GM21737 (cell line): Measurements from ENCODE around the gene MEFV.
"Not testable (repeated sequence)": the region's sequence is repeated elsewhere in the genome, so short reads cannot be mapped to it uniquely, and the experiment has no call there.

Source experiments
- ATAC-seq: cut with Tn5 transposase; IDR thresholded peaks from one replicate; pipeline ENCODE4 v1.9.1; 2021; ENCODE audit warnings: mild to moderate bottlenecking, moderate library complexity; ENCODE audit not compliant: unreplicated experiment

MEFV gene

DNA sequence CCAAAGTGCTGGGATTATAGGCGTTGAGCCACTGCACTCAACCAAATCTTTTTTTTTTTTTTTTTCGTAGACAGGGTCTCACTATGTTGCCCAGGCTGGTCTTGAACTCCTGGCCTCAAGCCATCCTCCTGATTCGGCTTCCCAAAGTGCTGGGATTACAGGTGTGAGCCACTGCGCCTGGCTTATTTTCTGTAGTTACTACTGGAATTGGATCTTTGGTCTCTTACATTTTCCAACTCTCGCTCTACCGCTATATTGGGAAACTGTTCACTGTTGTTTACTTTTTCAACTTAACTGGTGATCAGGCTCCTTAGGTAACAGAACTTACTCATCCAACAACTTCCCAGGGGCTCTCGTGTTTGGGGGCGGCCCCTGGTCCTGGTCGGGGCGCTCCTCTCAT is 35.6 kb downstream of the MEFV start:
- ATAC-seq, result no peak

DNA sequence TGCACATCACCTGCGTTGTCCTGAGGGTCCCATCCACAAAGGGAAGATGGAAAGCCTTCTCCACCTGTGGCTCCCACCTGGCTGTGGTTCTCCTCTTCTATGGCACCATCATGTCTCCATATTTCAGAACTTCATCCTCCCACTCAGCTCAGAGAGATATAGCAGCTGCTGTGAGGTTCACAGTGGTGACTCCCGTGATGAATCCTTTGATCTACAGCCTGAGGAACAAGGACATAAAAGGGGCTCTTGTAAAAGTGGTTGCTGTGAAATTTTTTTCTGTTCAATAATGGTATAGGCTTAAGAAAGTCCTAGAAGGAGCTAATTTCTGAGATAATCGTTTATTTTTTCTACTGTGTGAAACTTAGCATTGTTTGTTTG is 40.2 kb downstream of the MEFV start:
- no peak for ATAC-seq

DNA sequence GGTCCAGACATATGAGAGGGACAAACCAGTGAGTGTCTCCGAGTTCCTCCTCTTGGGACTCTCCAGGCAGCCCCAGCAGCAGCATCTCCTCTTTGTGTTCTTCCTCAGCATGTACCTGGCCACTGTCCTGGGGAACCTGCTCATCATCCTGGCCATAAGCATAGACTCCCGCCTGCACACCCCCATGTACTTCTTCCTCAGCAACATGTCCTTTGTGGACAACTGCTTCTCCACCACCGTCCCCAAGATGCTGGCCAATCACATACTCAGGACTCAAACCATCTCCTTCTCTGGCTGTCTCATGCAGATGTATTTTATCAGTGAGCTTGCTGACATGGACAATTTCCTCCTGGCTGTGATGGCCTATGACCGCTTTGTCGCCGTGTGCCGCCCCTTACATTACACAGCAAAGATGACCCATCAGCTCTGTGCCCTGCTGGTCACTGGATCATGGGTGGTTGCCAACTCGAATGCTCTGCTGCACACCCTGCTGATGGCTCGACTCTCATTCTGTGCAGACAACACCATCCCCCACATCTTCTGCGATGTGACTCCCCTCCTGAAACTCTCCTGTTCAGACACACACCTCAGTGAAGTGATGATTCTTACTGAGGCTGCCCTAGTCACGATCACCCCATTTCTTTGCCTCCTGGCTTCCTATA is 40.7 kb downstream of the MEFV start:
- no peak for ATAC-seq

DNA sequence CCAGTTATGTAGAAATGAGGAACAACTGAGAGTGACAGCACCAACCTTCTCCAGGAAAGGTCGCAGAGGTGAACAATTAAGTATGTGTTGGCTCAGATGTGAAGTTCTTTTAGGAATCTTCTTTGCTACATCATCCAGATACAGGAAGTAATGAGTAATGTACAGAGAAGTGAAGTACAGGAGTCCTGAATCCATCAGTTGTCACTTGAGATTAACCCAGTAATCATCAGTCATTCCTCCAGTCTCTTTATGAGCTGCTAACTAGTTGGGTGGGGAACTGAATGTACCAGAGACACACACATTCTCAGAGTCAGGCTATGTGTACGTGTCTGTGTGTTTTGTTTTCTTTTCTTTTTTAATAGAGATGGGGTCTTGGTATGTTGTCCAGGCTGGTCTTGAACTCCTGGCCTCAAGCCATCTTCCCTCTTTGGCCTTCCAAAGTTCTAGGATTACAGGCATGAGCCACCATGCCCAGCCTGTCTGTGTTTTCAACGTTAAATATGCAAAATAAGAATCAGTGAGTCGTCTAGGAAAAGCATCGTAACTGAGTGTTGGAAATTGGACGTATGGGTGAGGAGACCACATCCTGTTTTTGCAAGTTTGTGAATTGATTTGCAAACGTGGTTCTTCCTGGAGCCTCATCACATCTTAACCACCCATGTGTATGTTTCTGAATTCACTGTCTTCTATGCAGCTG is 41.4 kb downstream of the MEFV start:
- ATAC-seq, result no peak

DNA sequence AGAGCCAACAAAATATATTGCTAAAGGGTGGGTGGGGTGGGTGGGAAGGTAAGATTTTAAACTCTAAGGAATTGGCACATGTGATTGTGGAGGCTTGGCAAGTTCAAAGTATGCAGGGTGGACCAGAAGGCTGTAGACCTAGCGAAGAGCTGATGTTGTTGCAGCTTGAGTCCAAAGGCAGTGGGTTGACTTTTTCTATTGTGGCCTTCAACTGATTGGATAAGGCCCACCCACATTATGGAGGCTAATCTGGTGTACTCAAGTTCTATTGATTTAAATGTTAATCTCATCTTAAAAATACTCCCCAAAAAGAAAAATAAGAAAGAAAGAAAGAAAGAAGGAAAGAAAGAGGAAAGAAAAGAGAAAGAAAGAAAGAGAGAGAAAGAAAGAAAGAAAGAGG is 43.9 kb downstream of the MEFV start:
- ATAC-seq, result no peak

DNA sequence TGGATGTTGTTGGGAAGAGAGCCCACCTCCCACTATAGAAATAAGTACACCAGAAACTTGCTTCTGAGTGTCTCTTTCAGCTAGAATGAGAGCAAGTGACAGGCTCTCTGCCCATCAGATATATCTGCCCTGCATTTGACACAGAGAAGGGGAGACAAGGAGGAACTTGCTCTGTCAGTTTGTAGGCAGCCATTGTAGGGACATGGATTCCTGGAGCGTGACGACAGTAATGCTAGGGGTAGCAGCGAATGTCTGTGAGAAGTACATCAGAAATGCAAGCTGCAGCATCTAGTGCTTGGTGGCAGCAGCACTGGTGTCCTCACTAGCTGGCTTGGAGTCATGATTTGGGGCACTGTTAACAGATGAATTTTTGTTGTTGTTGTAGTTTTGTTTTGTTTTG is 44.4 kb downstream of the MEFV start:
- ATAC-seq, result no peak

DNA sequence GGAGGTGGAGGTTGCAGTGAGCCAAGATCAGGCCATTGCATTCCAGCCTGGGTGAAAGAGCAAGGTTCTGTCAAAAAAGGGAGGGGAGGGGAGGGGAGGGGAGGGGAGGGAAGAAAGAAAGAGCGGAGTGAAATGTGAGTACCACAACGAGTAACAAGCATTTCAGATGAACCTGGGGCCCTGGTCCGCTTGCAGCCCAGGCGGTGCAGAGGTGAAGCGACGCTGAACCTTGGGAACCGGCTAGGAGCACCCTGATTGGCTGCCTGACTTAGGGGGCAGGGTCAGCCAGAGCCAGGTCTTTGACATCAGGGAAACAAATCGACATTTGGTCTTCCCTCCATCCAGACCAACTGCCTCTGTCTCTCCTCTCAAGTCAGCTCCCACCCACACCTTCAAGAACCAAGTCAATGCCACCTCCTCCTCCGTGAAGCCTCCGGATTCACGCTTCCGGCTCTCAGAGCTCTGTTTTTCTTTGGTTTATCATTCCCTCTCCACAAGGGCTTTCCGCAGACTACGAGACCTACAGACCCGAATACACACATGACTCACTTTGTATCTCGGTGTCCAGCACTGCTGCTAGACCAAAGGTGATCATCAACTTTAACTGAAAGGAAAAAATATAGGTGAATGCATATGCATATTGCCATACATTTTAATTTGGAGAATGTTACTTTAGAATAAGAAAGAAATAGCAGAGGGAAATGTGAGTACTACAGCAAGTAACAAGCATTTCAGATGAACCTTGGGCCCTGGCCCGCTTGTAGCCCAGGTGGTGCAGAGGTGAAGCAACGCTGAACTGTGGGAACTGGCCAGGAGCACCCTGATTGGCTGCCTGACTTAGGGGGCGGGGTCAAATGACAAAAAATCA is 49.1 kb downstream of the MEFV start:
- ATAC-seq, result no peak

DNA sequence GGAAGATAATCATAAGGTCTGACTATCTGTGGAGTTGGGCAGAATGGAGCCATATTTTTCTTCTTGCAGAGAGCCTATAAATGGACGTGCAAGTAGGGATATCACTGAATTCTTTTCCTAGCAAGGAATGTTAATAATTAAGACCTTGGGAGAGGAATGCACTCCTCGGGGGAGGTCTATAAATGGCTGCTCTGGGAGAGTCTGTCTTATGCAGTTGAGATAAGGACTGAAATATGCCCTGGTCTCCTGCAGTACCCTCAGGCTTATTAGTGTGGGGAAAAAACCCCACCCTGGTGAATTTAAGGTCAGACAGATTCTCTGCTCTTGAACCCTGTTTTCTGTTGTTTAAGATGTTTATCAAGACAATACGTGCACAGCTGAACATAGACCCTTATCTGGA is 50.5 kb downstream of the MEFV start:
- not testable (repeated sequence) for ATAC-seq

DNA sequence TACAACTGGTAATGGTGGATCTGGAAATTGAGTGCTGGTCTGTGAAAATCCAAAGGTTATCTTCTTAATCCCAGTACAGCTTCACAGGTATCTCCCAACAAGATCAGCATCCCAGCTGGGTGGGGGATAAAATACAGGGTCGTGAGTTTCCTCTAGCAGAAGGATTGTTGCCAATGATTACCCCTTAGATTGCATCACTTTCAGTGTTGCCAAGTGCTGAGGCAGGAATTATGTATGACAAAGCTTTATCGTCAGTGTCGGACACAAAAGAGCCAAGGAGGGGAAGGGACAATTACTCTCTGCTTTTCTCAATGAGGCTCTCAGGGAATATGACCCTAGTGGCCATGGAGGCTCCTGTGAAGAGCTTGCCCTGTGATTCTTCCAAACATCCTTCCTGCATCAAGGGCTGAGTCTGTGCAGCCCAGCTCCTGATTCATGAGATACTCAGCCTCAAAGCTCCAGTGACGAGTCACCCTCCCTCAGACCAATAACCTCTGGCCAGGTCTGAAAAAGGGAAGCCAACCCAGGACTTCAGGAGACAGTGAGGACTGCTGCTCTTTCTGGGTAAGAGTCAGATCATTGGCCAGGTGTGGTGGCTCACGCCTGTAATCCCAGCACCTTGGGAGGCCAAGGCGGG is 53.4 kb downstream of the MEFV start:
- ATAC-seq, result no peak

DNA sequence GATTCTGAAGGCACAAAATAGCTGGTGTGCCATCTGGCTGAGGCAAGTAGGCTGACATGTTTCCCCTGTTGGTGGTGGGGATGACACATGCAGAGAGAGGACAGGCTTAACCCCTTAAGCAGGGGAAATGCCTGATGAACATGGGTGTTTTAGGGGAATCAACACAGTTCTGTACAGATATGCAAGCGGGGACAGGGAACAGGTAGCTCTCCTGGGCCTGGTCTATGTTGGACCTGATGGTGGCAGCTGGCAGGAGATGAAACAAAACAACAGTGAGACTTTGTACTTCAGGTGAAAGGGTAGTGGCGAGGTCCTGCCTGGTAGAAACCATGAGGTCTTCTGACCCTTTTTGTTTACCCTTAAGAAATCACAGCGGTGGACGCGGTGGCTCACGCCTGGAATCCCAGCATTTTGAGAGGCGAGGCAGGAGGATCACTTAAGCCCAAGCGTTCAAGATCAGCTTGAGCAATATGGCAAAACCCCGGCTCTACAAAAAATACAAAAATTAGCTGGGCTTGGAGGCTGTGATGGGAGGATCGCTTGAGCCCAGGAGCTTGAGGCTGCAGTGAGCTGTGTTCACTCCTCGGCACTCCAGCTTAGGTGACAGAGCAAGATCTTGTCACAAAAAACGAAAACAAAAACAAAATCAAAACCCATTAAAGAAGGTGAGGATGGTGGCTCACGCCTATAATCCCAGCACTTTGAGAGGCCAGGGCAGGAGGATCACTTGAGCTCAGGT is 57.9 kb downstream of the MEFV start:
- no peak for ATAC-seq

DNA sequence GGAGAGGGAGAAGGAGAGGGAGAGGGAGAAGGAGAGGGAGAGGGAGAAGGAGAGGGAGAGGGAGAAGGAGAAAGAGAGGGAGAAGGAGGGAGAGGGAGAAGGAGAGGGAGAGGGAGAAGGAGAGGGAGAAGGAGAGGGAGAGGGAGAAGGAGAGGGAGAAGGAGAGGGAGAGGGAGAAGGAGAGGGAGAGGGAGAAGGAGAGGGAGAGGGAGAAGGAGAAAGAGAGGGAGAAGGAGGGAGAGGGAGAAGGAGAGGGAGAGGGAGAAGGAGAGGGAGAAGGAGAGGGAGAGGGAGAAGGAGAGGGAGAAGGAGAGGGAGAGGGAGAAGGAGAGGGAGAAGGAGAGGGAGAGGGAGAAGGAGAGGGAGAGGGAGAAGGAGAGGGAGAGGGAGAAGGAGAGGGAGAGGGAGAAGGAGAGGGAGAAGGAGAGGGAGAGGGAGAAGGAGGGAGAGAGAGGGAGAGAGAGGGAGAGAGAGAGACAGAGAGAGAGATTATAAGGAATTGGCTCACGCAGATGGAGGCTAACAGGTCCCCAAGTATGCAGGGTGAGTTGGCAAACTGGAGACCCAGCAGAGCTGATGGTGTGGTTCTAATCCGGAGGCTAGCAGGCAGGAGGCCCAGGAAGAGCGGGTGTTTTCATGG is 58.6 kb downstream of the MEFV start:
- not testable (repeated sequence) for ATAC-seq

DNA sequence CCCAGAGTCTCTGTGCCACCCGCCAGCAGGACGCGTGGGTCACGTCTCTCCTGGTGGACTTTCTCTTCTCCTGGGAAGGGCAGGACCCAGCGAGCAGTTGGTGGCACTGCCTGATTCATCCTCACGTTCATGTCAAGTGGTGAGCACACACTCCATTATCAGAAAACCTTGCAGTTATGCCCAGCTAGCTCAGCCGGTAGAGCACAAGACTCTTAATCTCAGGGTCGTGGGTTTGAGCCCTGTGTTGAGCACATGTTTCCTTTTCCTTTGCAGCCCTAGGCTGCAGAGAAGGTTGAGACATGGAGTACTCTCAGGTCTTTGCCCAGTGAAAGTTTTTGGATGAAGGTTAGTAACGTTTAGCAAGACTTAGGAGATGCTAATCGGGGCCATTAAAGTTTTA is 60.5 kb downstream of the MEFV start:
- no peak for ATAC-seq

DNA sequence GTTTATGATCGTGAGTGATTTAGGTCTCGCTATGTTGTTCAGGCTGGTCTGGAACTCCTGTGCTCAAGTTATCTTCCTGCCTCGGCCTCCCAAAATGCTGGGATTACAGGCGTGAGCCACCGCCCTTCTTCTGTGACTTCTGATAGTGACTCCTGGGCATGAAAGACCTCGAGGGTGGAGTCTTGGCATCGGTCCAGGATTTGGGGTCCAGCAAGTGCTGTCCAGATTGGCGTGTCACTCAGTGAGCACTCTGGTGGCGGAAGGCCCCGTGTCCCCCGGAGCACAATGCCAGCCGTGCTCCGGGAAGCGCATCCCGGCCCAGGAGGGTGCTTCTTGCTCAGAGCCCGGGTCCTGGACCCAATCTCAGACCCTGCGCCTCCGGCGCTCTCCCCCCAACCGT is 61.6 kb downstream of the MEFV start:
- ATAC-seq, result no peak

DNA sequence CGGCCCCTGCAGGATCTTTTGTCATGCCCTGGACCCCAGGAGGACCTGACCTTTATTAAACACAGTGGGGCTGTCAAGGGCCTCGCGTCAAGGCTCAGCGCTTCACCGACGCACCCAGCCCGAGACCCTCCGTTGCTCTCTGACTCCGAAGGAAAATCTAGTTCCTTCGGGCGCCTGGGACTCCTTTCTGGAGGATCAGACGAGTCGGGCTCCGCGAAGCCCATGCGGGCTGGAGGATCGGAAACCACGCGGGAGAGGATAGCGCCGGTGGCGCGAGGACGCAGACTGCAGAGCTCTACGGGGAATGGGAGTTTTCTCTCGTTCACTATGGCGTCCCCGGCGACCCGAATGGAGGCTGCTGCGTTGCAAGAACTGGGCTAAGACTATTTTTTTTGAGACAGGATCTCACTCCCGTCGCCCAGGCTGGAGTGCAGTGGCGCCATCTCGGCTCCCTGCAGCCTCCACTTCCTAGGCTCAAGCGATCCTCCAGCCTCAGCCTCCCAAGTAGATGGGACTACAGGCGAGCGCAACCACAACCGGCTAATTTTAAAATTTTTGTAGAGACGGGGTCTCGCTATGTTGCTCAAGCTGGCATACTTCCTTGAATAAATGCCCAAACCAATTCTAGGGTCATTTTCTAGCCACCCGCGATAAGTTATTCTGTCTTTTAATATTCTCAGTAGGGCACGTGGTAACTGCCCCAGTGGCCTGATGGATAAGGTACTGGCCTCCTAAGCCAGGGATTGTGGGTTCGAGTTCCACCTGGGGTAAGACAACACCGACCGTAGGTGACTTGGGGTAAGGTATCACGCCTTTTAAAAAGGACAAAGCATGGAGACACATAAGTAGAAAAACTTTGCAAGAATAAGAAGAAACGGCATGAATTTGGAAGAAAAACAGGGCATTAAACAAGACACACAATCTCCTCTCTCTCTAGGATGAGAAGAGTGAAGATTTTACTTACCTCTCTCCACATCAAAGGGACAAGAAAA is 62.9 kb downstream of the MEFV start:
- no peak for ATAC-seq

DNA sequence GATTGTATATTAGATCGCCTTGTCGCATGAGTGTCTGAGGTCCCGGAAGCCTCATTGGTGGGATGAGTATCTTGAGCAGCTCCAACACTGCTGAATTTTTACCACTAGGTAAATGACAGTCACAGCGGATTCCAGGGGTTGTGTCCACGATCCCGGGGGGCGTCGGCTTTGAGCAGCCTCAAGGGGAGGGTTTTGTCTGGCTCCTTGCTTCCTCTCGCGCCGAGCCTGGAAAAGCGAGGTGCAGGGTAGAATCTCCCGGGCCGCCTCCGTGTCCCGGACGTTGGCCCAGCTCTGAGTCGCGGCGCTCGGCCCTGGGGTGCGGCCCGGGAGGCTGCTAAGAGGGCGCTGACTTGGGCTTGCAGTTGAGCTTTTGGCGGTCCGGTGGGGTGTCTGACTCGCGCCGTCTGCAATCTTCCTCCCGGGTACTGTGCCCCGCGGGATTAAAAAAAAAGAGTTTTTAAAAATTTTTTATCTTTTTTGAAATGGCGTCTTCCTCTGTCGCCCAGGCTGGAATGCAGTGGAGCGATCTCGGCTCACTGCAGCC is 63.9 kb downstream of the MEFV start:
- ATAC-seq, result no peak
